ENCODE results near the gene SLC24A3.

- TF ChIP-seq EZH2 (IDR thresholded peaks at IDR 0.05; ENCODE audit: insufficient read depth, poor library complexity, severe bottlenecking) (no peak), EZH2phosphoT487 (IDR thresholded peaks at IDR 0.05; ENCODE audit: insufficient read depth, low read depth) (no peak)
These were observed 461.1 kb downstream of the SLC24A3 start for GRCh38 chr20:19673575-19673974.
